GM21423 (cell line): ENCODE data around the gene TANGO2.

ENCODE experiments used
- ATAC-seq: cut with Tn5 transposase; IDR thresholded peaks from one replicate; pipeline ENCODE4 v1.9.1; 2021; ENCODE audit warnings: mild to moderate bottlenecking, moderate library complexity; ENCODE audit not compliant: unreplicated experiment

Gene TANGO2

DNA sequence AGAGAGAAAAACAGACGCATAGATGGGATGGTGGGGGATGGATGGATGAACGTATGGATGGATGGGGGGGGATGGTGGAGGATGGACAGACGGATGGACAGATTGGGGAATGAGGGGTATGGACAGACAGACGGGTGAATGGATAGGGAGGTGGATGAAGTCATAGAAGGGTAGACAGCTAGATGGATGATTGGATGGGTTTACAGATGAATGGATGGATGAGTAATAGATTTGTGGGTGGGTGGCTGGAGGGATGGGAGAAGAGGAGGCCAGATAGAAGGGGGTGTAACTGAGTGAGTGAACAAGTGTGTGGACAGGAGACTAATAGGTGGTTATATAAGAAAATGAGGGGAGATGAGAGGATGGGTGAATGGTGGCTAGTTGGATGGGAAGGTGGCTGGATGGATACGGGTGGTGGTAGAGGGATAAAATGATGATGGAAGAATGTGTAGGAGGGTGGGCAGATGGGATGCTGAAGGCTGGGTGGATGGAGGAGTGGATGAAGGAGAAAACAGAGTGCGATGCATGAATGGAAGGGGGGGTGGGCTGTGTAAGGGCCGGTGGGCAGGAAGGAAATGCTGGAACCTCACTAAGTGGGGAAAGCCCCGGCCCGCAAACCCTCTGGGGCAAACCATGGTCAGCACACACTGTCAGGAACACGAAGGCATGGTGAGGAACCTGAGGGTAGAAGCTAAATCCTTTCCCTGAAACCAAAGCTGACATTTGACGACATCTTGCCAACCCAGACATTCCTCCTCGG lies 25.9 kb upstream of the TANGO2 start:
- ATAC-seq = no peak

GRCh38 chr22:19995611-19996339 lies 25.1 kb upstream of the TANGO2 start:
- no peak for ATAC-seq

- no peak for ATAC-seq
Observed at GRCh38 chr22:19996694-19997384, 24.1 kb upstream of the TANGO2 start.

GRCh38 chr22:19997561-19998231 lies 23.2 kb upstream of the TANGO2 start:
- ATAC-seq = no peak

DNA sequence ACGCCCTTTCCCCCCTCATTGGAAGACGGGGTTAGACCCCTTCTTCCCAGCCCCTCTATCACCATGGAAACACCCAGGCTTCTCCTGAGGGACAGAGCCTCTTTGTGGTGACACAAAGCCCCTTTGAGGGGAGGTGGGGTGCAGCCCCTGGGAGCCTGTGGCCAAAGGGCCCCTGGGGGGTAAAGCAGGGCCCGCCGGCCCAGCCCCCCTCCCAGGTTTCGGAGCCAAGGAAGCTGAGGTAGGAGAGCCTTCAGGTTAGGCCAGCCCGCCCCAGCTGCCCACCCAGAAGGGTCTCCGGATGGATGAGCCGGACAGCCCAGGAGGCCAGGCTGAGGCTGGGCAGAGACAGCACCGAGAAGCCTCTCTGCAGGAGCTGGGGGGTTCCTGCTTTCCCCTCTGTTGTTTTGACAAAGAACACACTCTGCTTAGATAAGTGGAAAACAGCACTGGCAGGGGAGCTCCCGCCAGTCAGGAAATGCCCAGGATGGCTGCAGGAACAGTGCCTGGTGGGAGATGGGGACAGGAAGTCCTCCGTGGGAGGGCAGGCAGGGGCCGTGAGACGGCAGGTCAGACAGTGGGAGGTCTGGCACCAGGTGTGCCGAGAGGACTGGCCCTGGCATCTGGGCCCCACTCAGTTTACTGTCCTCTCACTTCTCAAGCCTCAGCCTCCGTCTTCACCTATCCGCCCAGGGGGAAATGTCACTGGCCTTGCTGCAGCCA lies 22.5 kb upstream of the TANGO2 start:
- ATAC-seq = no peak

- ATAC-seq = no peak
Observed at GRCh38 chr22:19998991-19999820, 21.7 kb upstream of the TANGO2 start.

GRCh38 chr22:20000246-20001081 lies 20.4 kb upstream of the TANGO2 start:
- ATAC-seq = no peak

GRCh38 chr22:20001082-20001638 lies 19.8 kb upstream of the TANGO2 start:
- no peak for ATAC-seq

GRCh38 chr22:20002128-20002527 lies 18.8 kb upstream of the TANGO2 start:
- no peak for ATAC-seq

DNA sequence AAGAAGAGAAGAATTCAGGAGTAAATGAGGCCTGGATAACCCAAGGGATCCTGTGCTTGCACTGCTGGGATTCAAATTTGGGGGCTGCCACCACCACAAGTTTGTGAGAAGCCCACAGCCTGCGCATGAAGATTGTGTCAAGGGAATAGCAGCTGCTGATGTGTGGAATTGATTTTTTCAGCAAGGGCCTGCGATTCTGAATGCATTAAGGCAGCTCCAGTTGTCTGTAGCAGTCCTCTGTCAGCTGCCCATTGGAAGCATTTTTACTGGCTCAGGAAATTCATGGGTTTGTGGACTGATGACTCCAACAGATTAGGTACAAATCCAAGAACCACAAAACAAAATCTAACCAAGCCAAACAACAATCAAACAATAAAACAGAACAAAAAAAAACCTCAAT lies 18.3 kb upstream of the TANGO2 start:
- ATAC-seq = no peak

DNA sequence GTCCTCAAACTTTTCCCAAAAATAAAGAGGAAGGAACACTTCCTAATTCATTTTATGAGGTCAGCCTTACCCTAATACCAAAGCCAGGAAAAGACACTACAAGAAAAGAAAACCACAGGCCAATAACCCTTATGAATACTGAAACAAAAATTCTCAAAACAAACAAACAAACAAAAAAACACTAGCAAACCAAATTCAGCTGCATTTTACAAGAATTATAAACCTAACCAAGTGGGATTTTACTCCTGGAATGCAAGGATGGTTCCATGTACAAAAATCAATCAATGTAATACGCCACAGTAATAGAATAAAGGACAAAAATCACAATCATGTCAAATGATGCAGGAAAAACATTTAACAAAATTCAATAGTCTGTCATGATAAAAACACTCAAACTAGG lies 17.6 kb upstream of the TANGO2 start:
- no peak for ATAC-seq

DNA sequence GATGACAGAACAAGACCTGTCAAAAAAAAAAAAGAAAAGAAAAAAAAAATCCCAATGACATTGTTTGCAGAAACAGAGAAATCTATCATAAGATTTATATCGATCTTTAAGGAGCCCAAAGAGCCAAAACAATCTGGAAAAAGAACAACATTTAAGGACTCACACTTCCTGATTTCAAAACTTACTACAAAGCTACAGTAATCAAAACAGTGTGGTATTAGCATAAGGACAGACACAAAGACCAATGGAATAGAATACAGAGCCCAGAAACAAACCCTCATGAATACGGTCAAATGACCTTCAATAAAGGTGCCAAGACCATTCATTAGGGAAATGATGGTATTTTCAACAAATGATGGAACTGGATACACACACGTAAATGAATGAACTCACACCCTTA lies 16.4 kb upstream of the TANGO2 start:
- ATAC-seq = no peak

DNA sequence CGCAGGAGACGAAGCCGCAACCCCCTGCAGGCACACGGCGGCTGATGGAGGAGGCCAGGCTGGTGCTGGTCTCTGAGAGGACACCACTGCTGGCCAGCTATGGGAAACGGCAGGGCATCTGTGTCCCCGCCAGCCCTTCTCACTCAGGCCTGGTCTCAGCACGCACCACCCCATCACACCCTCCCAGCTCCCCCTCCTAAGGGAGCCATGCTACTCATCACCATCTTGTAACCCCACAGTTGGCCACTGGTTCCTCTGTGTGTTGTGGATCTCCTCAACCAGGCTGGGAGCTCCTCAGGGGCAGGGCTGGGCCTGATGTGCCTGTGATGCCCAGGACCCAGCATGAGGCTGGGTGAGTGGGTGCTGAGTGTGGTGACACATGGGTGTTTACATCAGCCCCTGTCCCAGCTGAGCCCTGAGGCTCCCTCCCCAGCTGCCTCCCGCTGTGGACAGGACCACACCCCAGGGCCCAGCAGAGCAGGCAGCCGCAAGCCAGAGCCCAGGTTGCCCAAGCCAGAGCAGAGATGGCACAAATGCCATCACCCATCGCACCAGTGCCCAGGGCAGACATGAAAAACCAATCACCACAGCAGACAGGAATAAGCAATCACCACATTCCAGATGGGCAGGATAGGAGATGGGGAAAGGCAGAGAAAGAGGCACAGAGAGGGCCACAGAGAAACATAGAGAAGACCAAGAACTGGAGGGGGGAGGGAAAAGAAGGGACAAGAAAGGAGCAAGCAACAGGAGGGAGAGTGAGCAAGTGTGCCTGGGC lies 12.5 kb upstream of the TANGO2 start:
- ATAC-seq = no peak

GRCh38 chr22:20009018-20009491 lies 11.9 kb upstream of the TANGO2 start:
- ATAC-seq = no peak

GRCh38 chr22:20009582-20010306 lies 11.2 kb upstream of the TANGO2 start:
- ATAC-seq = no peak

GRCh38 chr22:20010307-20011122 lies 10.4 kb upstream of the TANGO2 start:
- ATAC-seq = no peak
